GM12878 (cell line): ENCODE measurements around the gene NOP53. TPM values are rescaled to one million over a fixed set of nuclear protein-coding genes. Genes with fewer than 3 reads are reported as not detected.

Experiments used
- BRCA1 ChIP-seq: IDR thresholded peaks from 2 replicates; pipeline ENCODE4 v1.6.1; 2011; ENCODE audit warnings: low read depth, low read length, improper control_type of control experiment
- CBX3 ChIP-seq: fragments of 200-600 bp; sonication (generic); IDR thresholded peaks from 2 replicates; pipeline ENCODE4 v1.6.1; 2016; ENCODE audit warnings: low read depth, borderline replicate concordance
- CREB1 ChIP-seq: IDR thresholded peaks from 2 replicates; pipeline ENCODE4 v1.6.1; 2012; ENCODE audit warnings: low read depth, mild to moderate bottlenecking, inconsistent platforms
- EED ChIP-seq: sonication (generic); IDR thresholded peaks from 2 replicates; pipeline ENCODE4 v1.6.1; 2016; ENCODE audit warnings: antibody characterized with exemption, low read depth
- EGR1 ChIP-seq, 2 experiments: IDR thresholded peaks; 1 replicate in 1 of 2; 2 replicates in 1 of 2; pipeline ENCODE4 v1.6.1; 2011 to 2012; ENCODE audit warnings: low read depth in 2 of 2, low read length in 2 of 2, borderline replicate concordance in 1 of 2, mild to moderate bottlenecking in 1 of 2, moderate library complexity in 1 of 2
- ESRRA ChIP-seq: IDR thresholded peaks from 2 replicates; pipeline ENCODE4 v1.6.1; 2012; ENCODE audit warnings: mild to moderate bottlenecking, low read length, improper control_type of control experiment
- FOXM1 ChIP-seq: IDR thresholded peaks from 2 replicates; pipeline ENCODE4 v1.6.1; 2012; ENCODE audit warnings: low read depth, mild to moderate bottlenecking, inconsistent platforms, low read length, moderate library complexity
- HCFC1 ChIP-seq: fragments of 150-350 bp; IDR thresholded peaks from 2 replicates; pipeline ENCODE4 v1.6.1; 2014; ENCODE audit warnings: low read length
- IRF5 ChIP-seq: fragments of 450-650 bp; IDR thresholded peaks from 2 replicates; pipeline ENCODE4 v1.6.1; 2017; ENCODE audit warnings: borderline replicate concordance
- JUNB ChIP-seq: IDR thresholded peaks from 2 replicates; pipeline ENCODE4 v1.6.1; 2016; ENCODE audit warnings: antibody characterized with exemption, mild to moderate bottlenecking
- JUND ChIP-seq: IDR thresholded peaks from 2 replicates; pipeline ENCODE4 v1.6.1; 2012; ENCODE audit warnings: low read depth, mild to moderate bottlenecking, low read length, improper control_type of control experiment, moderate library complexity
- MAX ChIP-seq: IDR thresholded peaks from 2 replicates; pipeline ENCODE4 v1.6.1; 2012; ENCODE audit warnings: low read depth, low read length, improper control_type of control experiment
- MTA3 ChIP-seq: IDR thresholded peaks from 2 replicates; pipeline ENCODE4 v1.6.1; 2012; ENCODE audit warnings: low read length, inconsistent platforms, borderline replicate concordance
- MXI1 ChIP-seq: fragments of 150-350 bp; IDR thresholded peaks from 2 replicates; pipeline ENCODE4 v1.6.1; 2011; ENCODE audit warnings: low read depth, mild to moderate bottlenecking, inconsistent platforms, low read length, improper control_type of control experiment
- NFYA ChIP-seq: IDR thresholded peaks from 2 replicates; pipeline ENCODE4 v1.6.1; 2011; ENCODE audit warnings: low read depth, mild to moderate bottlenecking, low read length, improper control_type of control experiment, borderline replicate concordance
- NR2C1 ChIP-seq: fragments of 450-650 bp; IDR thresholded peaks from 2 replicates; pipeline ENCODE4 v1.6.1; 2017; ENCODE audit warnings: antibody characterized with exemption, mild to moderate bottlenecking, moderate library complexity
- NR2C2 ChIP-seq: IDR thresholded peaks from 2 replicates; pipeline ENCODE4 v1.6.1; 2011; ENCODE audit warnings: borderline replicate concordance, low read depth; ENCODE audit not compliant: control insufficient read depth, insufficient read length
- SIN3A ChIP-seq: IDR thresholded peaks from 2 replicates; pipeline ENCODE4 v1.6.1; 2012; ENCODE audit warnings: low read depth, low read length, improper control_type of control experiment
- SIX5 ChIP-seq: IDR thresholded peaks from 2 replicates; pipeline ENCODE4 v1.6.1; 2011; ENCODE audit warnings: mild to moderate bottlenecking, low read depth, low read length, moderate library complexity; ENCODE audit not compliant: severe bottlenecking
- SMAD1 ChIP-seq: fragments of 450-650 bp; IDR thresholded peaks from 2 replicates; pipeline ENCODE4 v1.6.1; 2018; ENCODE audit warnings: mild to moderate bottlenecking, low read depth; ENCODE audit not compliant: partially characterized antibody
- SP1 ChIP-seq: IDR thresholded peaks from one replicate; pipeline ENCODE4 v1.6.1; 2011; ENCODE audit warnings: low read depth, low read length
- SPI1 ChIP-seq: IDR thresholded peaks from 2 replicates; pipeline ENCODE4 v1.6.1; 2011; ENCODE audit warnings: low read depth, mild to moderate bottlenecking, low read length, moderate library complexity, borderline replicate concordance; ENCODE audit not compliant: insufficient read depth
- SREBF1 ChIP-seq: IDR thresholded peaks from 2 replicates; pipeline ENCODE4 v1.6.1; 2012; ENCODE audit warnings: mild to moderate bottlenecking, low read length
- SREBF2 ChIP-seq: IDR thresholded peaks from 2 replicates; pipeline ENCODE4 v1.6.1; 2012; ENCODE audit warnings: mild to moderate bottlenecking, low read length
- SRF ChIP-seq, 2 experiments: IDR thresholded peaks; 2 replicates each; pipeline ENCODE4 v1.6.1; 2011; ENCODE audit warnings: low read depth in 2 of 2, low read length in 2 of 2, mild to moderate bottlenecking in 1 of 2, moderate library complexity in 1 of 2
- STAT1 ChIP-seq: fragments of 450-650 bp; conservative IDR thresholded peaks from 2 replicates; pipeline ENCODE4 v1.6.1; 2014; ENCODE audit warnings: antibody characterized with exemption, mild to moderate bottlenecking
- SUZ12 ChIP-seq: fragments of 200-600 bp; sonication (generic); IDR thresholded peaks from one replicate; pipeline ENCODE4 v1.6.1; 2018; ENCODE audit warnings: antibody characterized with exemption, mild to moderate bottlenecking; ENCODE audit not compliant: unreplicated experiment
- TAF1 ChIP-seq: IDR thresholded peaks from 2 replicates; pipeline ENCODE4 v1.6.1; 2011; ENCODE audit warnings: mild to moderate bottlenecking, low read depth, low read length, borderline replicate concordance
- TBL1XR1 ChIP-seq: IDR thresholded peaks from 2 replicates; pipeline ENCODE4 v1.6.1; 2012; ENCODE audit warnings: low read depth, low read length, improper control_type of control experiment
- WRNIP1 ChIP-seq: IDR thresholded peaks from 2 replicates; pipeline ENCODE4 v1.6.1; 2011; ENCODE audit warnings: low read depth, low read length, improper control_type of control experiment, borderline replicate concordance
- YBX1 ChIP-seq: fragments of 450-650 bp; IDR thresholded peaks from 2 replicates; pipeline ENCODE4 v1.6.1; 2016; ENCODE audit warnings: antibody characterized with exemption
- YY1 ChIP-seq: IDR thresholded peaks from 2 replicates; pipeline ENCODE4 v1.6.1; 2011; ENCODE audit warnings: low read depth, mild to moderate bottlenecking, low read length
- ZBED1 ChIP-seq: IDR thresholded peaks from 2 replicates; pipeline ENCODE4 v1.6.1; 2016; ENCODE audit warnings: borderline replicate concordance
- ZSCAN29 ChIP-seq: fragments of 450-650 bp; IDR thresholded peaks from 2 replicates; pipeline ENCODE4 v1.6.1; 2017; ENCODE audit warnings: mild to moderate bottlenecking, moderate library complexity
- polyA plus RNA-seq, 11 experiments: library from polyadenylated mRNA; depleted of rRNA in 4 of 11; unstranded in 6 of 11; stranded (reverse) in 5 of 11; fragments of >200 nt; fragmentation: Nextera tagmentation in 4 of 11; fragmentation: Illumina TruSeq in 1 of 11; extraction: Ambion mirVana in 4 of 11; extraction: Trizol in 1 of 11; gene quantifications; 1 replicate in 1 of 11; 2 replicates in 10 of 11; pipeline versions ENCODE4 v1.2.1 to v1.2.3, GENCODE V29; 2011 to 2016; ENCODE audit warnings: inconsistent platforms in 2 of 11, missing spikeins in 2 of 11, low read depth in 1 of 11
- total RNA-seq, 4 experiments: library from RNA; depleted of rRNA in 3 of 4; stranded (reverse); fragments of >200 nt in 3 of 4; fragmentation: Illumina TruSeq in 1 of 4; extraction: Trizol in 1 of 4; gene quantifications; 2 replicates each; pipeline versions ENCODE4 v1.2.1 to v1.2.3, GENCODE V29; 2013 to 2021

Gene NOP53
- total and polyA plus RNA-seq, 10 of the 15 experiments (the other 5 are each of a cell fraction or from before 2014, with no cell fraction given): 6.0 to 386 (median 167) TPM

- peak; percentile 94 for TF ChIP-seq STAT1
- peak; percentile 96 for TF ChIP-seq SIX5
- TF ChIP-seq SMAD1: no peak
- TF ChIP-seq SREBF1: no peak
- peak; percentile 100 for TF ChIP-seq YY1
- no peak for TF ChIP-seq BRCA1
- peak; percentile 22 for TF ChIP-seq SP1
- 0 out of 3 replicates have a peak, but pooled peaks of 1 of the 2 experiments have one; percentile 10 for TF ChIP-seq EGR1 (IDR thresholded peaks at IDR 0.05; ENCODE audit: borderline replicate concordance in 1 of 2, low read depth in 2 of 2, low read length in 2 of 2)
- TF ChIP-seq ESRRA: no peak
- 0 out of 2 replicates have a peak, but pooled peaks have one; percentile 17 for TF ChIP-seq MAX
- no peak for TF ChIP-seq YBX1
- no peak for TF ChIP-seq SPI1
- TF ChIP-seq SRF (IDR thresholded peaks at IDR 0.05; ENCODE audit: low read depth in 2 of 2, low read length in 2 of 2): no peak
- peak; percentile 91 for TF ChIP-seq HCFC1
- TF ChIP-seq ZSCAN29: no peak
- no peak for TF ChIP-seq NFYA
- TF ChIP-seq EED: no peak
- TF ChIP-seq FOXM1: no peak
- peak; percentile 94 for TF ChIP-seq CREB1
- TF ChIP-seq JUND: no peak
- TF ChIP-seq NR2C1: peak; percentile 92
- no peak for TF ChIP-seq SREBF2
- TF ChIP-seq NR2C2: no peak
- no peak for TF ChIP-seq IRF5
- TF ChIP-seq ZBED1: no peak
- no peak for TF ChIP-seq SUZ12
- TF ChIP-seq CBX3: no peak
- peak; percentile 37; the same call in 1 of the 2 replicates for TF ChIP-seq SIN3A
- TF ChIP-seq WRNIP1: no peak
- TF ChIP-seq TBL1XR1: 0 out of 2 replicates have a peak, but pooled peaks have one; percentile 22
- no peak for TF ChIP-seq MTA3
- TF ChIP-seq TAF1: peak; percentile 93; the same call in 1 of the 2 replicates
- peak; percentile 74 for TF ChIP-seq MXI1
- no peak for TF ChIP-seq JUNB
Observed at GRCh38 chr19:47745010-47745901, at the start of gene NOP53 (continued).
